Fibroblast of pulmonary artery (primary cell): ENCODE results near the gene ACTMAP.
"Not testable (repeated sequence)": the region's sequence is repeated elsewhere in the genome, so short reads cannot be mapped to it uniquely, and the experiment has no call there.

Source experiments
- DNase-seq: peaks from one replicate; pipeline ENCODE4 v3.0.0-alpha.2; 2010; ENCODE audit warnings: low read depth
- H3K4me3 ChIP-seq: replicated peaks from 2 replicates; pipeline ENCODE4 v1.5.1; 2011; ENCODE audit warnings: low read depth, mild to moderate bottlenecking, control low read depth, low read length, moderate library complexity
- TF ChIP-seq, protein P1 (sequence below): IDR thresholded peaks from 2 replicates; pipeline ENCODE4 v1.5.1; 2011; ENCODE audit warnings: mild to moderate bottlenecking, control low read depth, low read length, inconsistent platforms; ENCODE audit errors: missing control alignments

ACTMAP gene

DNA sequence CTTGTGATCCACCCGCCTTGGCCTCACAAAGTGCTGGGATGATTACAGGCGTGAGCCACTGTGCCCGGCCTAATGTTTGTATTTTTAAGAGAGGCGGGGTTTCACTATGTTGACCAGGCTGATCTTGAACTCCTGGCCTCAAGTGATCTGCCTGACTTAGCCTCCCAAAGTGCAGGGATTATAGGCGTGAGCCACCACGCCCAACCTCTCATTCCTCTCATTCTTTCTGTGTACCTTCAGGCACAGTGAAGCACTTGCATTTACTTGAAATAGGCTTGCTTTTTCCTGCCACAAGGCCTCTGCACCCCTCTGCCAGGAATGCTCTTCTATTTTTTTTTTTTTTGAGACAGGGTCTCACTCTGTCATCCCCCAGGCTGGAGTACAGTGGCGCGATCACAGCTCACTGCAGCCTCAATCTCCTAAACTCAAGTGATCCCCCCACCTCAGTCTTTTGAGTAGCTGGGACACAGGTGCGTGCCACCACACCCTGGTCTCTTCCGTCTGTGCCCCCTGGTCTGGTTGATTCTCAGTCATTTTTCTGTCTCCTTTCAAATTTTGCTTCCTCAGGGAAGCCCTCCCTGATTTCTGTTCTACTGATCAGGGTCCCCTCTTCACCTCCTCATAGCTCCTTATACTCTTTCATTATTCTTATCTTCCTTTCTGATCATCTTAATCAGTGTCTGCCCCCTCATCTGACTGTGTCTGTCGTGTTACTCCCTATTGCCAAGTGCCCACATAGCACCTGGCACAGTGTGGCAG lies 15.1 kb downstream of the ACTMAP start:
- no peak overlapping the region for H3K4me3 ChIP-seq
- no peak for DNase-seq
- TF ChIP-seq, protein P1, sequence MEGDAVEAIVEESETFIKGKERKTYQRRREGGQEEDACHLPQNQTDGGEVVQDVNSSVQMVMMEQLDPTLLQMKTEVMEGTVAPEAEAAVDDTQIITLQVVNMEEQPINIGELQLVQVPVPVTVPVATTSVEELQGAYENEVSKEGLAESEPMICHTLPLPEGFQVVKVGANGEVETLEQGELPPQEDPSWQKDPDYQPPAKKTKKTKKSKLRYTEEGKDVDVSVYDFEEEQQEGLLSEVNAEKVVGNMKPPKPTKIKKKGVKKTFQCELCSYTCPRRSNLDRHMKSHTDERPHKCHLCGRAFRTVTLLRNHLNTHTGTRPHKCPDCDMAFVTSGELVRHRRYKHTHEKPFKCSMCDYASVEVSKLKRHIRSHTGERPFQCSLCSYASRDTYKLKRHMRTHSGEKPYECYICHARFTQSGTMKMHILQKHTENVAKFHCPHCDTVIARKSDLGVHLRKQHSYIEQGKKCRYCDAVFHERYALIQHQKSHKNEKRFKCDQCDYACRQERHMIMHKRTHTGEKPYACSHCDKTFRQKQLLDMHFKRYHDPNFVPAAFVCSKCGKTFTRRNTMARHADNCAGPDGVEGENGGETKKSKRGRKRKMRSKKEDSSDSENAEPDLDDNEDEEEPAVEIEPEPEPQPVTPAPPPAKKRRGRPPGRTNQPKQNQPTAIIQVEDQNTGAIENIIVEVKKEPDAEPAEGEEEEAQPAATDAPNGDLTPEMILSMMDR = no peak

- no peak overlapping the region for H3K4me3 ChIP-seq
- DNase-seq = no peak
- TF ChIP-seq, protein P1 = no peak
Observed at GRCh38 chr19:40733149-40733548, 17.1 kb downstream of the ACTMAP start.

DNA sequence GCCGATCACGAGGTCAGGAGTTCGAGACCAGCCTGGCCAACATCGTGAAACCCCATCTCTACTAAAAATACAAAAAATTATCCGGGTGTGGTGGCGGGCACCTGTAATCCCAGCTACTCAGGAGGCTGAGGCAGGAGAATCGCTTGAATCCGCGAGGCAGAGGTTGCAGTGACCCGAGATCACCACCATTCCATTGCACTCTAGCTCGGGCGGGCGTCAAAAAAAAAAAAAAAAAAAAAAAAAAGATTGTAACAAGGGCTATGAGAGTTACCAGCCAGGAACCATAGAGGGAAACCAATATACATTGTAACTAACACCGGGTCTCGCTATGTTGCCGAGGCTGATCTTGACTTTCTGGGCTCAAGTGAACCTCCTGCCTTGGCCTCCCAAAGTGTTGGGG lies 18.0 kb downstream of the ACTMAP start:
- DNase-seq, H3K4me3 ChIP-seq: not testable (repeated sequence)

GRCh38 chr19:40730065-40730464 lies 20.2 kb downstream of the ACTMAP start:
- H3K4me3 ChIP-seq = not testable (repeated sequence)

GRCh38 chr19:40726279-40726678 lies 24.0 kb downstream of the ACTMAP start:
- no peak for DNase-seq
- TF ChIP-seq, protein P1 = no peak
- H3K4me3 ChIP-seq = no peak overlapping the region

More at GRCh38 chr19:40730065-40730464, 20.2 kb downstream of the ACTMAP start:
- not testable (repeated sequence) for DNase-seq

DNA sequence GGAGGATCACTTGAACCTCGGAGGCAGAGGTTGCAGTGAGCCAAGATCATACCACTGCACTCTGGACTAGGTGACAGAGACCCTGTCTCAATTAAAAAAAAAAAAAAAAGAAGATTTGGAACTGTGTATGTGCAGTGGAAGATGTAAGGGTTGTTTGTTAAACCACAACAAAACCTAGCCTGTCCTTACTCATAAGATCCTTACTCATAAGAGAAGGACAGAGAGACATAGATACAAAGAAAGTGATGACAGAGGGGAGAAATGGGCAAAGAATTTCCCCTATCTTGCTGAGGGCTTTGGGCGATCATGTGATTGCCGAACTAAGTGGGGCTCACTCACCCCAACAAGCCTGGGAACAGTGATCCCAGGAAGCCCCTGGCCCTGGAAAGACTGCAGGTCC lies 25.4 kb downstream of the ACTMAP start:
- DNase-seq = no peak
- TF ChIP-seq, protein P1 = no peak
- no peak overlapping the region for H3K4me3 ChIP-seq

DNA sequence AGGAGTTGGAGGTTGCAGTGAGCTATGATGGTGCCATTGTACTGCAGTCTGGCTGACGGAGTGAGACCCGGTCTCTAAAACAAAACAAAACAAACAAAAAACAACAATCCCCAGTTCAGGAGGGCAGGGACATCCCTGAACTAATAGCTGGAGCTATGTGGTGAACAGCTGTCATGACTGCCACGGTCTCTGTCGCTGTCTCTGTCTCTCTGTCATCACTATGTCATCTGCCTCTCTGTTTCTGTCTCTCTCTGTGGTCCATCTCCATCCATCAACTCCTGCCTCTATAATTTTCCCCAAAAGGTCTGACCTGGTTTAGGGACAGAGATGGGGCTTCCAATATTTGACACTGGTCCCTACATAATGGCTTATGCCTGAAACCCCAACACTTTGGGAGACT lies 26.0 kb downstream of the ACTMAP start:
- DNase-seq = no peak
- H3K4me3 ChIP-seq = no peak overlapping the region
- TF ChIP-seq, protein P1 = no peak

DNA sequence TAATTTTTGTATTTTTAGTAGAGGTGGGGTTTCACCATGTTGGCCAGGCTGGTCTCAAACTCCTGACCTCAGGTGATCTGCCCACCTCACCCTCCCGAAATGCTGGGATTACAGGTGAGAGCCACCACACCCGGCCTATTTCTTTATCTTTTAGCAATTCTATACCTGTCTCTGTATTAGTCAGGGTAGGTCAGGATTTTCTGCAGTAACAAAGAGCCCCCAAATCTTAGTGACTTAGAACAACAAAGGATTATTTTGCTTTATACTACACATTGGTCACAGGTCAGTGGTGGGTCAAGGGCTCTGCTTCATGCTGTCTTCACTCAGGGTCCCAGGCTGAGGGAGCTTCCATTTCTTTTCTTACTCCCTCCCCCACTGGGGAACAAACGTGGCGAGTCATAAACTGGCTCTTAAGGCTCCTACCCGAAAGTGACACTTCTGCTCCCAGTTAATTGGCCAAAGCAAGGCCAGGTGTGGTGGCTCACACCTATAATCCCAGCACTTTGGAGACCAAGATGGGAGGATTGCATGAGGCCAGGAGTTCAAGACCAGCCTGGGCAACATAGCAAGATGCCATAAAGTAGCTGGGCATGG lies 26.5 kb downstream of the ACTMAP start:
- H3K4me3 ChIP-seq = no peak overlapping the region
- no peak for DNase-seq
- TF ChIP-seq, protein P1 = no peak
